ENCODE results near the gene SLC12A6.

DNA sequence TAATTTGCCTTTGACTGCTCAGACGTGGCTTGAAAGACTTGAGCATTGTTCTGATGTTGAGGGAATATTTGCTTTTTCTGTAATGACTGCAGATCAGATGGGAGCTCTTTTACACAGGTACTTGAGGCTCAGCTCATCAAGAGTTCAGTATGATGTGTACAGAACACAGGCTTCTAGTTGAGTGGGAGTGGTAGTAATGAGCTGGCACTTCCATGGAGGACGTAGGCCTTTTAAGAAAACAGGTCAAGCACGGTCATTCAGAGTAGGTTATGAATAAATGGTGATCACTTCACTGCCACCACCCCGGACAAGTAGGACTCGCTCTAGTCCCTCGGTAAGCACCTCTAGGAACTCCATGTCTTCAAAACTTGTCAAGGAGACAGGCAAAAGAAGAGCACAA, 104.0 kb downstream of the SLC12A6 start:
- TF ChIP-seq CTCF (IDR thresholded peaks at IDR 0.05) = no peak
- no peak for TF ChIP-seq POLR2AphosphoS5 (IDR thresholded peaks at IDR 0.05; ENCODE audit: insufficient read depth in 1 of 2, low read depth in 1 of 2)
